Inflammatory macrophage treated with lipopolysaccharide for 4 hours (primary cell): ENCODE data around the gene POU2AF1.
"Not testable (repeated sequence)": the region's sequence is repeated elsewhere in the genome, so short reads cannot be mapped to it uniquely, and the experiment has no call there.

Experiments used
- DNase-seq: peaks from one replicate; pipeline ENCODE4 v3.0.0-alpha.2; 2020

POU2AF1 gene

GRCh38 chr11:111339758-111340388, 39.2 kb downstream of the POU2AF1 start:
- DNase-seq, result no peak

GRCh38 chr11:111336582-111337256, 42.4 kb downstream of the POU2AF1 start:
- no peak for DNase-seq

GRCh38 chr11:111336062-111336461, 43.0 kb downstream of the POU2AF1 start:
- no peak for DNase-seq

GRCh38 chr11:111335549-111335948, 43.5 kb downstream of the POU2AF1 start:
- no peak for DNase-seq

- no peak for DNase-seq
These were observed 44.3 kb downstream of the POU2AF1 start for GRCh38 chr11:111334532-111335502.

- no peak for DNase-seq
These were observed 47.2 kb downstream of the POU2AF1 start for GRCh38 chr11:111331711-111332479.

GRCh38 chr11:111330234-111330893, 48.7 kb downstream of the POU2AF1 start:
- no peak for DNase-seq

- DNase-seq, result no peak
These were observed 49.5 kb downstream of the POU2AF1 start for GRCh38 chr11:111329306-111330204.

- DNase-seq, result no peak
These were observed 51.0 kb downstream of the POU2AF1 start for GRCh38 chr11:111327908-111328624.

GRCh38 chr11:111326824-111327223, 52.3 kb downstream of the POU2AF1 start:
- no peak for DNase-seq

GRCh38 chr11:111325259-111325658, 53.8 kb downstream of the POU2AF1 start:
- no peak for DNase-seq

- no peak for DNase-seq
These were observed 54.8 kb downstream of the POU2AF1 start for GRCh38 chr11:111324277-111324720.

- DNase-seq, result no peak
These were observed 56.5 kb downstream of the POU2AF1 start for GRCh38 chr11:111322534-111322933.

- DNase-seq, result no peak
These were observed 58.1 kb downstream of the POU2AF1 start for GRCh38 chr11:111320728-111321568.

- not testable (repeated sequence) for DNase-seq
These were observed 58.9 kb downstream of the POU2AF1 start for GRCh38 chr11:111320199-111320598.

GRCh38 chr11:111319296-111319695, 59.8 kb downstream of the POU2AF1 start:
- no peak for DNase-seq

GRCh38 chr11:111312076-111312475, 67.0 kb downstream of the POU2AF1 start:
- DNase-seq, result no peak

GRCh38 chr11:111310723-111311122, 68.4 kb downstream of the POU2AF1 start:
- no peak for DNase-seq

- no peak for DNase-seq
These were observed 69.0 kb downstream of the POU2AF1 start for GRCh38 chr11:111310088-111310487.
